ENCODE results near the gene SYCE3.
"Not testable (repeated sequence)": the region's sequence is repeated elsewhere in the genome, so short reads cannot be mapped to it uniquely, and the experiment has no call there.

The SYCE3 gene

DNA sequence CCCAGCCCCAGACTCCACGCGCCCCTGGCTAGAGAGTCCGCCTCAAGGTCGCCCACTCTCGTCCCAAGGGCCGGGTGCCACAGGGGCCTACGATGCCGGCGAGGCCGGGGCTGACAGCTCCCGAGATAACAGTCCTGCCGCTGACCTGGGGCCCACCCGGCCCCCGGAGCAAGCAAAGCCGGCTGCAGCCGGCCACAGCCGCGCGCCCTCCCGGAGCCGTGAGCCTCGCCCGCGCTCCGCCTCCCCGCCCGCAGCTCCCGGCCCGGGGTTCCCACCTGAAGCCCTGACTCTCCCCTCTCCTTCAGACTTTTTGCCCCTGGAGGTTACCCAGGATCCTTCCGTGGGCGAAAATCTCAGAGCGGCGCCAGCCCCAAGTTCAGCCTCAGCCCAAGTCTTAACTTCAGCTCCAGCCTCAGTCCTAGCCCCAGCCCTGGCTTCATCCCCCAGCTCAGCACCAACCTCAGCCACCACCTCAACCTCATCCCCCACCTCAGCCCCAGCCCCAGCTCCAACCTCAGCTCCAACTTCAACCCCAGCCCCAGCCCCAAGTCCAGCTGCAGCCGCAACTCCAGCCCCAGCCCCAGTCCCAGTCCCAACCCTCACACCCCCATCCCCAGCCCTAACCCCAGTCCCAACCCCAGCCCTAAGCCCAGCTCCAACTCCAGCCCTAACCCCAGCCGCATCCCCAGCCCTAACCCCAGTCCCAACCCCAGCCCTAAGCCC lies 15.3 kb downstream of the SYCE3 start:
- DNase-seq = no peak

DNA sequence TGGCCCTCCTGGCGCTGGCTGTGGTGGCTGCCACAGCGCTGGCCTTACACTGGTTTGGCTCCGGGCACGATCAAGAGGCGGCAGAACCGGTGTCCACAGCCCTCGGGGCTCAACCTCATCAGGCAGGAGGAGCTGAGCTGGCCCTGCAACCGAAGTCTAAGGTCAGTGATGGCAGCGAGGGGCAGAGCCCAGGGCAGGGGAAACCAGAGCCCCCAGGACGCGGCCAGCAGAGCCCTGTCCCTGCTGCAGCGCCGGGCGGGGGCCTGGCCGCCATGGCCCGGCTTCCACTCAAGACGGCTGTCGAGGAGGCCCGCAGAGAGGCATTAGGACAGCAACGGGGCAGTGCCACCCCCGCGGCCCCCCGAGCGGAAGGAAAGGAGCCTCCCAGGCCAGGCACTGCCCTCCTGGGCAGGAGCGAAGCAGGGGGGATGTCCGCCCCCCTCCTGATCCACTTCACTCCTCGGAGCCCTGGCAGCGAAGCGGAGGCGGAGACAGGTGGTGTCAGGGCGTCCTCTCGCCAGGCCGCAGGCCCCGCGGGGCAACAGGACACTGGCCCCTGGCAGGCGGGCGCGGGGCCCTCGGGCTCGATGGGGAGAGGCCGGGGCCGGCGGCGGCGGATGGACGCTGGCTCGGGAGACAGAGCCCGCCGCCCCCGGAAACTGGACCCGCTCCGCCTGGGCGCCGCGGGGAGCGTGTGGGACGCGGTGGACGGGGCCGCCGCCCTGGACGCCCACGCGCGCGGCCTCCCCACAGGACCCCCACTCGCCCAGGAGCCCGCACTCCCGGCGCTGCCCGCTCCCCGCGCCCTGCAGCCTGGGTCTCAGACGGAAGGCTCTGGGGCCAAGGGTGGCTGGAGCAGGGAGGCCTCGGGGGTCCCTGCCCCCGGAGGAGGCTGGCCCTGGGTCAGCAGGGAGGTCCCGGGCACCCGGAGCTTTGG lies 16.1 kb downstream of the SYCE3 start:
- no peak for DNase-seq

DNA sequence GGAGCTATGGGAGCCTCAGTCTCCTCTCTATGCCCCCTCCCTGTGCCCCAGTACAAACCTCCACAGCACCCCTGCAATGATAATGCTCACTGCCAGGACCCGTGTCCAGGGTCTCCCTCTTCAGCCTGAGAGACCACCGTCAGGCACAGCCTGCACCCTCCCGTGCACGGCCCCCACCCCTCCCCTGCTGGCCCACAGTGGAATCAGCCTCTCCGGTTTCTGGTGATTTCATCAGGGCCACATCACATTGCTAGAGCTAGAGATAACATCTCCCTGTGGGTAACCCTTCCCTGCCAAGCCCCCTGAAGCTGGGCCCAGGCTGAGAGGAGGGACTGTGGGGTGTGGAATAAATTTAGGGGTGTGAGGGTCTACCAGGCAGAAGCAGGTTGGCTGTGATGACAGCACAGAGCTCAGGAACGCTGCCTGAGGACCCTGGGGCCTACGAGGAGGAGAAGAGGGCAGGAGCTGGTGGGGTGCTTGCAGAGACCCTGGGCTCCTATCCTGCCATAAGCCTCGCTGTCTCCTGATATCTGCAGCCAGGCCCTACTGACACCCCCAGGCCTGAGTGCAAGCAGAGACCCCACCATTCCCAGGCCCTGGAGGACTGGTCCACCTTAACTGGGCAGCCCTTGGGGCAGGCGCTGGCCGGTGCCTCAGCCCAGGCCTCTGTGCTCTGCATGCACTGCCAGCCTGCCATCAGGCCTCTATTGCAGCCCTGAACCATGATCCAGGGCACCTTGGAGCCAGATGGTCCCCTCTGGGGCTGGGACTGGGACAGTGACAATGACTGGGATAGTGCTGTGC lies 17.0 kb downstream of the SYCE3 start, which contains the start of gene KLHDC7B:
Gene KLHDC7B, plus strand, starts transcription at position 378 of the 804 bp plus-strand sequence. Its CDS starts 345 bp downstream, at position 723.
- no peak for DNase-seq

DNA sequence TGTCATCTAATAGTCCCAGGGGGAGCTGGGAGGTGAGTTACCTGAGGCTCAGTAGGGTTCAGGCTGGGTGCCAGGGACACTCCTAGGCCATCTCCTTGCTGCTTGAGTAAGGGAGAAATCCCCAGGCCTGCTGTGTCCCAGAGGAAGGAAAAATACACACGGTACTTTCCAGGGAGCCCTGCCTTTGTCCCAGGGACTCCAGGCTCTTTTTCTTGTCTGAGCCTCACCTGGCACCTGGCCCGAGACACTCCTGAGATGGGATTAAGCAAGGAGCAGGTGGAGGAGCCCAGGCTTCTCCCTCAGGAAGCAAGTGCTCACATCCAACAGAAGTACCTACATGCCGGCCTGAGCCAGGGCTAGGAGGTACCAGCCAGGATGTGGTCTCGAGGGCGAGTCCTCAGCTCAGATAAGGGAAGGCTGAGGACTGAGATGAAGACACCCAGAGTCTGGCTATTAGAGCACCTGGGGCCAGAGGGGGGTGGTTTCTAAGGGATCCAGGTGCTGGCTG lies 17.9 kb downstream of the SYCE3 start:
- no peak for DNase-seq

DNA sequence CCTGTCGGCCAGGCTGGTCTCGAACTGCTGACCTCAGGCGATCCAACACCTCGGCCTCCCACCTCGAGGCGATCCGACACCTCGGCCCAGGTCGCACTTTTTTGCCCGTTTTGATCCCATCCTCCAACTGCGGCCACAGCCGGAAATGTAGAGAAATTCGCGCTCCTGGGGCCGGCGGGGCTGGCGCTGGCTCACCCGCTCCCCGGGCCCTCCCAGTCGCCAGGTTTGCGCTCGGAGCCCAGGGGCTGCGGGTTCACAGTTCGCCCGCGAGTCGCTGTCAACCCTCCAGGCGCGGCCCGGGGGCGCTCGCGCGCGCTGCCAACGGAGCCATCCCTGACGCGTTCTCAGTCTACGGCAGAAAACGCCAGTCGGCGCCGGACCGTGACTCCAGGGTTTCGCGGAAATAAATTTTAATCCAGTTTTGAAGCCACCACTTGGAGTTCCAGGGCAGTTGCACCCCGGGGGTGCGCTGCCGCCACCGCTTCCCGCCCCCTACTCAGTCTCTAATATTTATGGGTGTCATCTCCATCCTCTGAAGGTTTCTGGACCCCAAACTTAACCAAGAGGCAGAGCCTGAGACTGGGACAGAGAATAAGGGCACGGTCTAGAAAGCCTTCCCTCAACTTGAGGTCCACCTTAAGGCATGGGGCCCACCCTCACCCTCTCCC lies 18.5 kb downstream of the SYCE3 start:
- DNase-seq = peak; percentile 59

DNA sequence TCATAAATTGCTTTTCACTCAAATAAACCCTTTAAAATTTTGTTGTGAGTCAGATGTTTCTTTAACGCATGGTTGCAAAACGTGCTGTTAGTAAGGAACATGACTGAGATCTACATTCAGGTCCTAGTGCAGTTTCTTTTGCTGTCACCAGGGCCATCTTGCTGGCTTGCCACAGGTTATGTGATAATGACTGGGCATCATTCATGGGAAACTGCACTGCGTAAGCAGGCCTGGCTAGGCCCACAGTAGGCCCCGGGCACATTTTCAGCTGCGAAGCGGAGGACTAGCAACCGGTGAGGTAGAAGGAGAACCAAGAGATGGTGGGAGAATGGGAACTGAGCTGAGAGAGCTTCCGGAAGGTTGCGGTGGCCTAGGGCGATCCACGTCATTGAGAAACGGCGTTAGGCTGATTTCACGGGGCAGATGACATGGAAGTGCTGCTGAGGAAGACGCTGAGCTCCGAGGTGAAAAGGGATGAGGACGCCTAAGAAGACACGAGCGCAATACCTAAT lies 20.2 kb downstream of the SYCE3 start:
- DNase-seq = no peak

DNA sequence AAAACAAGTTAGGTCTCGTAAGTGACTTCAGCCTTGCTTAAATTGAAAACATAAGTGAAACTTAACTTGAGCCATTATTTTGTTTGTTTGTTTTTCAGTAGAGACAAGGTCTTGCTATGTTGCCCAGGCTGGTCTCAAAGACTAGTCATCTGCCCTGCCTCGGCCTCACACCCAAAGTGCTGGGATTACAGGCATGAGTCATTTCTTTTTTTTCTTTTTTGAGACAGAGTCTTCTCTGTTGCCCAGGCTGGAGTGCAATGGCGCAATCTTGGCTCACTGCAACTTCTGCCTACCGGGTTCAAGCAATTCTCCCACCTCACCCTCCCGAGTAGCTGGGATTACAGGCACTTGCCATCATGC lies 21.1 kb downstream of the SYCE3 start:
- not testable (repeated sequence) for DNase-seq

DNA sequence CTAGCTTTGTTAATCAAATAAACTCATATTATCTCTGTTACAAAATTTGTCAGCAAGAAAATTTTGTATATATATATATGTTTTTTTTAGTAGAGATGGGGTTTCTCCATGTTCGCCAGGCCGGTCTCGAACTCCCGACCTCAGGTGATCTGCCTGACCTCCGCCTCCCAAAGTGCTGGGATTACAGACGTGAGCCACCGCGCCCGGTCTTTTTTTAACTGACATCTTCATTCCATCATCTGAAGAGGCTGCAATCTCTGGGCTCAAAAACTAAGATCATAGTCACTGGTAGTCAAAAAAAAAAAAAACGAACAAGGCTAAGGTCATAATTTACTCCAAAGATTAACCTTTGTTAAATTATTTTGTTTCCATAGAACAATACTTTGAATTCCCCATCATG lies 22.3 kb downstream of the SYCE3 start:
- no peak for DNase-seq

DNA sequence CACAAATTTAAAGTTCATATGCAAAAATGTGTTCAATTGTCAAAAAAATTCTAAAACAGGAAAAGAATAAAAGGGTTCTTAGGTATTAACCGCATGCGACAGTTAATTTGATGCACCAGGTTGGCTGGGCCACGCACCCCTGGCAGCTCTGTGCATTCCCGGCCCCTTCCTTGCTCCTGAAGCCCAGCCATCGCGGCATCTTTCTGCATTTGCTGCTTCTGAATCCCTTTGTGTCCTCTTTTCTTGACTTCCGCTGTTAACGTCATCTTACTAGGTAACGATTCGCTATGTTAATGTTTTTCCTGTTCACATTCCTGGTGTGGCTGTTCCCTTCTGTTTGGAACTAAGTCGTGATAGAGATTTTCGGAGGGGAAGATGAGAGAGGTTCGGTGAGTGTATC lies 25.0 kb downstream of the SYCE3 start:
- DNase-seq = no peak

DNA sequence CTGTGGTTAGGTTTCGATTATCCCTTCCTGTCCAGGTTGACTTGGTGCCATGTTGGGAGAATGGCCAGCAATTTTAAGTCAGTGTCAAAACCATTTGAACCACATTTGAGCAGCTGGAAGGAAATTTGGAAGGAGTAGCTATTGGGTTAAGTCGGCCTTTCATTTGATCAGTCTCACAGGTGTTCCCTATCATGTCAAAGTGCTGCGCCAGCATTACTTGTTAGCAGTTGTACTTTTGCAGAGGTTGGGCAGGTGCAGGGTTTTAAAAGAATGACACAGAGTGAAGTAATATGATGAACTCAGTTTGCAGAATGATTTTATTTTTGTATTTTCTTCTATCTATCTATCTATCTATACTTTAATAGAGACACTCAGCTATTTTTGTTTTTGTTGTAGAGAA lies 26.5 kb downstream of the SYCE3 start:
- DNase-seq = no peak

DNA sequence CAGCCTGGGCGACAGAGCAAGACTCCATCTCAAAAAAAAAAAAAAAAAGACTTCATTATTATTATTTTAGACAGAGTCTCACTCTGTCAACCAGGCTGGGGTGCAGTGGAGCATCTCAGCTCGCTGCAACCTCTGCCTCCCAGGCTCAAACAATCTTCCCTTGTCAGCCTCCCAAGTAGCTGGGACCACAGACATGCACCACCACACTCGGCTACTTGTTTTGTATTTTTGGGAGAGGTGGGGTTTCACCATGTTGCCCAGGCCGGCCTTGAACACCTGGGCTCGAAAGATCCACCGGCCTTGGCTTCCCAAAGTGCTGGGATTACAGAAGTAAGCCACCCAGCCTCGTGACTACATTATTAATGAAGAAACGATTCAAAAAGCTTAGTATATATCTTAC lies 27.6 kb downstream of the SYCE3 start:
- DNase-seq = no peak

DNA sequence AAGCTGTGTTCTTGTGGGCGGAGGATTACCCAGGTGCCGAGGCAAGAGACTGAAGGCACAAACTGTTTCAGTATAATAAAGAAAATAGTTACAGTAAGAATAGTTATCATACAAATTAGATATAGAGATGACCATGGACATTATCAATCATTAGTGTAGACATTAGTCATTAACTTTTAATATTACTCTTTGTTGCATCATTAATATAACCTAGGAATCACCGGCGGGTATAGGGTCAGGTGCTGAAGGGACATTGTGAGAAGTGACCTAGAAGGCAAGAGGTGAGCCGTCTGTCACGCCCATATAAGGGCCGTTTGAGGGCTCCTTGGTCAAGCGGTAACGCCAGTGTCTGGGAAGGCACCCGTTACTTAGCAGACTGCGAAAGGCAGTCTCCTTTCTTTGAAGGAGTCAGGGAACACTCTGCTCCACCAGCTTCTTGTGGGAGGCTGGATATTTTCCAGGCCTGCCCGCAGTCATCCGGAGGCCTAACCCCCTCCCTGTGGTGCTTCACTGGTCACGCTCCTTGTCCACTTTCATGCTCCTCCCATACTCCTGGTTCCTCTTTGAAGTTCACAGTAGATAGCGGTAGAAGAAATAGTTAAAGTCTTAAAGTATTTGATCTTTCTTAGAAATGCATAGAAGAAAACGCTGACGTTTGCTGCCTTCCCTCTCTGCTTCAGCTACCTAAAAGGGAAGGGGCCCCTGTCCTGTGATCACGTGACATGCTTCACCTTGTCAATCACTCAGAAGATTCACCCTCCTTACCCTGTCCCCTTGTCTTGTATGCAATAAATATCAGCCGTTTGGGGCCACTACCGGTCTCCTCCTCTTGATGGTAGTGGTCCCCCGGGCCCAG lies 28.6 kb downstream of the SYCE3 start:
- not testable (repeated sequence) for DNase-seq

DNA sequence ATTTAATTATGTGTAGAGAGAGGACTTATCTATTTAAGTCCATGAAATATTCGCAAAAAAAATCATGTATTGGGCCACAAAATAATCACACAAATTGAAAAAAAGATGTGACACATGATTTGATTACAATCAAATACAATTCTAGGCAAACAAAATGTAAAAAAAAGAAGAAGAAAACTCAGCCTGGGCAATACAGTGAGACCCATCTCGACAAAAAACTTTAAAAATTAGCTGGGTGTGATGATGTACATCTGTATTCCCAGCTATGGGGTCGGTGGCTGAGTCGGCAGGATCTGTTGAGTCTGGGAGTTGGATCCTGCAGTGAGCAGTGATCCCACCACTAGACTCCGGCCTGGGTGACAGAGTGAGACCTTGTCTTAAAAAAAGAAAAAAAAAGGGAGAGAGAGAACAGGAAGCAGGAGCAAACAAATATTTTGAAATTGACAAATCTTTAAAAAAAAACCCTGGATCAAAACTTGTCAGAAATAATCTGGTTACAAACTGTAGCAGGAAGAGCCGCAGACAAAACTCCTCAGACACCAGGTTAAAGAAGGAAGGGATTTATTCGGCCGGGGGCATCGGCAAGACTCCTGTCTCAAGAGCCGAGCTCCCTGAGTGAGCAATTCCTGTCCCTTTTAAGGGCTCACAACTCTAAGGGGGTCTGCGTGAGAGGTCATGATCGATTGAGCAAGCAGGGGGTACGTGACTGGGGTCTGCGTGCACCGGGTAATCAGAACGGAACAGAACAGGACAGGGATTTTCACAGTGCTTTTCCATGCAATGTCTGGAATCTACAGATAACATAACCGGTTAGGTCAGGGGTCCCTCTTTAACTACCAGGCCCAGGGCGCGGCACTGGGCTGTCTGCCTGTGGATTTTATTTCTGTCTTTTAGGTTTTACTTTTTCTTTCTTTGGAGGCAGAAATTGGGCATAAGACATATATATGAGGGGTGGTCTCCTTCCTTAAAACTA lies 29.6 kb downstream of the SYCE3 start:
- DNase-seq = no peak

DNA sequence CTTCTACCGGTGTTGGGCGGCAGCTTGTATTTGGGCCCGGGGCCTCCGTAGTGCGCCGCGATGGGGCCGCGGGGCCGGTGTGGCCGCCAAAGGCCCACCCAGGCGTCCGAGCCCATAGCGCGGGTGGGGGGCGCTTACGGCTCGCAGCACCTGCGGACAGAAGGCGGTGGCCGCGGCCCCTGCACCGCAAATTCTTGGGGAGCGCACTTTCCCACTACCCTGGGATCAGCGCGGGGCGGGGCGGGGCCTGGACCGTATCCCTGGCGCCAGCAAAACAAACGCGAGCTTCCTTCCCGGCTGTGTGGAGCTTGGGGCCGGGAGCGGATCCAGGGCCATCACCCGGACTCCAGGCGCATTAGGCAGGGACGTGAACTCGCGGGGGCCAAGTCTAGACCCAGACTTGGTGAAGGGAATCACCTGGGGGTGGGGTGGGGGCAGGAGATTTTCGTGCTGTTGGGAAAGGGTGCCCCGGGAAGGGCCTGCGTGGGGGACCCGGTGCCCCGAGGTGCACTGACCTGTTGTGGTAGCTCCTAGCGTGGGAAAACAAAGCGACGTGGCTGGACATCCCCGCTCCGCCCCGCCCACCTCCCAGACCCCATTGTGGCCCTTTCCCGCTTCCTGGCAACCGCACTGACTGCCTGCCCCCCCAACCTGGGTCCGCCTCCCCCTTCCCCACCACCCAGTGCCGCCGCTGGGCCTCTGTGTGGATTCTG lies 30.6 kb downstream of the SYCE3 start:
- no peak for DNase-seq

DNA sequence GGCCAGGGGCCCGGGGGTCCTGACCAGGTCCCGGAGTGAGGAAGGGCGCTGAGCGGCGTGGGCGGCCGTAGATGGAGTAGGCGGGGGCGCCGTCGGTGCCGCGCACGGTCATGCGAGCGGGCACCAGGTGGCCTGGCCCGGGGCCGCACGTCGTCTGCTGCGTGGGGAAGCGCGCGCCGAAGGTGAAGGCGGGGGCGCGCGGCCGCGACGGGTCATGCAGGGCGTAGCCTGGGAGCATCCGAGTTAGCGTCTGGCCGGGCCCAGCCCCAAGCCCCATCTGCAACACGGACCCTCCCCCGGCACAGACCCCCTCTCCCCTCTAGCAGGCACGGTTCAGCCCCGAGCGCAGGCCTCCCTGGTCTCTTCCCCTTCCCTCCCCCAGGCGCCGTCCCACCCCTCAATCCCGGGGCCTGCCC lies 31.2 kb downstream of the SYCE3 start:
- DNase-seq = no peak

DNA sequence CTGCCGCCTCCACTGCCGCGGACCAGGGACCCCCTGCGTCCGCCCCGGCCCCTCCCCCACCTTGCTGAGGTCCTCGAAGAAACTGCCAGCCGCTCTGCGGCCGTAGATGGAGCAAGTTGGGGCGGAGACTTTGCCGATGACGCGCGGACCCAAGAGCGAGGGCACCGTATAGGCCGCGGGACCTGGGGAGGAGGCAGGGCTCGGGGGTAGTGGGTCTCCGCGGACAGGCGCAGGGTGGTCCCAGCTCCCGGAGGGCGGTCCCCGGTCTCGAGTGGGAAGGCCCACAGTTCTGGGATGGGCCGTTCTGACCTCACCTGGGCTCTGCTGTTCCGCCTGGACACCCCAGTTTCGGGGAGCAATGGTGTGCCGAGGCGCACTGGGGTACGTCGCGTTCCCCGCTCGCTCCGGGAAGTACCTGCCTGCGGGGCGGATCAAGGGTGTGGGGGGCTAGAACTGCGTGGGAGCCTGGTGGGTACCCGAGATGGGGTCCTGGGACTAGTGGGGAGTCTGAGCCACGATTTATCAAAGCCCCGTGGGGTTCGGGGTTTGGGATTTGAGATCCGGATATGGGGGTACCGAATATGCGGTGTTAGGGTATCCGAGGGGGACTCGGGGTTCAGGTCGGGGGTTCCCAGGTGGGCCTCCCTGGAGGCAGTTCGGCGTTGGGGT lies 31.7 kb downstream of the SYCE3 start:
- DNase-seq = peak; percentile 36

DNA sequence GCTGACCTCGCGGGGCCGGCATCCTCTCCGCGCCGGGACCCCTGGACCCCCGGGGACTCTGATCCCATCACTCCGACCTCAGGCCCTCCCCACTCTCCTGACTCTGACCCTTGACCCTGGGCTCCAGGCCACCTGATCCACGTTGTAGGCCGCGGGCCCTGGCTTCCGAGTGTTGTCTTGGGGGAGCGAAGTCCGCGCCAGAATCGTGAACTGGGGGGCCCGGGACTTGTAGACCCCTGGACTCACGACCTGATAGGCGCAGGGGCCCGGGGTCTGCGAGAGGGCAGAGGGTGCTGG lies 32.2 kb downstream of the SYCE3 start:
- no peak for DNase-seq

DNA sequence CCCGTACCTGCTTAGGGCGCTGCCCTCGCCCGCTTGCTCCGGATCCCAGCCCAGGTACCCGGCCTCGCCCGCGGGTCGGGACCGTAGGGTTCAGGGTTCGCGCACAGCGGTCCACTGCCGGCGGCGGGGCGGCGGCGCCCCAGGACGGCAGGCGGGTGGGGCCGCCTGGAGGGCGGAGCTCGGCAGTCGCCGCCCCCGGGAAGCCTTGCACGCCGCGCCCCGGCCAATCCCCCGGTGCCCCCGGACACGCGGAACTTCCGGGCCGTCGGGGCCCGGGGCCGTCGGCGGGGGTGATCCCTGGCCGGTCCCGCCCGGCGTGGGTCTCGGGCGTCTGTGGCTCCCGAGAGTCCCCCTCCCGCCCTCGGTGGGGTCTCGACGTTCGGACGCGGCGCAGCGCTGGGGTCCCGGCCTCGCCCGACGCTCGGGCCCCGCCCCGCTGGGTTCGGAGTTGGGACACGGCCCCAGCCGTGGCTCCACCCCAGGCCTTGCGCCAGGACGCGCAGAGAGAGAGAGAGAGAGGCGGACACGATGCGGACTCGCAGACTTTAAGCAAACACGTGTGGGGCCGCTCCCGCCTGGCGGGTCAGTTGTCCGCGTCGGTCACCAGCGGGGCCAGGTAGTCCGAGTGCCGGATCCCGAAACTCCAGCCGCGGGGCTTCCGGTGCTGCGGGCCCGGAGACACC lies 32.7 kb downstream of the SYCE3 start, which contains the start of gene TYMP:
Gene TYMP, minus strand, starts transcription at position 116 of the 683 bp plus-strand sequence. CDS start 303 bp downstream, outside the sequence.
- no peak for DNase-seq

Measured in NCI-H1436 (cell line).